NCI-H345 treated with DMSO at 0.1 percent for 48 hours (cell line): ENCODE measurements around the gene MOSMO.

Experiments
- DNase-seq: peaks from one replicate; lab custom pipeline; 2025; ENCODE audit not compliant: unreplicated experiment; lab: John Stamatoyannopoulos, UW

Gene MOSMO

GRCh38 chr16:22007509-22008214, at the start of gene MOSMO:
TSS of gene MOSMO (plus strand) at chr16:22008111. CDS start at chr16:22008302, 191 bp downstream.
- DNase-seq, result no peak

GRCh38 chr16:21959050-21959449, 48.9 kb upstream of the MOSMO start:
- no peak for DNase-seq

GRCh38 chr16:21962475-21962874, 45.4 kb upstream of the MOSMO start:
- no peak for DNase-seq

GRCh38 chr16:21963887-21964286, 44.0 kb upstream of the MOSMO start:
- DNase-seq, result no peak

- no peak for DNase-seq
Measured at GRCh38 chr16:21964353-21964752, 43.6 kb upstream of the MOSMO start.

- DNase-seq, result no peak
Measured at GRCh38 chr16:21971856-21972255, 36.1 kb upstream of the MOSMO start.

GRCh38 chr16:21973945-21974344, 34.0 kb upstream of the MOSMO start:
- no peak for DNase-seq

- no peak for DNase-seq
Measured at GRCh38 chr16:21980032-21980431, 27.9 kb upstream of the MOSMO start.

- DNase-seq, result no peak
Measured at GRCh38 chr16:21982108-21982507, 25.8 kb upstream of the MOSMO start.

GRCh38 chr16:21984062-21984461, 23.8 kb upstream of the MOSMO start:
- DNase-seq, result no peak

- DNase-seq, result no peak
Measured at GRCh38 chr16:21985524-21985923, 22.4 kb upstream of the MOSMO start.

- DNase-seq, result no peak
Measured at GRCh38 chr16:21986692-21987246, 21.1 kb upstream of the MOSMO start.

GRCh38 chr16:21987498-21987897, 20.4 kb upstream of the MOSMO start:
- DNase-seq, result no peak

GRCh38 chr16:21989133-21989532, 18.8 kb upstream of the MOSMO start:
- DNase-seq, result no peak

GRCh38 chr16:21989751-21990150, 18.2 kb upstream of the MOSMO start:
- DNase-seq, result no peak

GRCh38 chr16:21990381-21990944, 17.4 kb upstream of the MOSMO start:
- no peak for DNase-seq

- DNase-seq, result no peak
Measured at GRCh38 chr16:21991621-21992020, 16.3 kb upstream of the MOSMO start.

GRCh38 chr16:21994856-21995465, 12.9 kb upstream of the MOSMO start:
- DNase-seq, result no peak

- DNase-seq, result no peak
Measured at GRCh38 chr16:21996923-21997696, 10.8 kb upstream of the MOSMO start.

- DNase-seq, result no peak
Measured at GRCh38 chr16:21997697-21998480, 10.0 kb upstream of the MOSMO start.

GRCh38 chr16:22001591-22001990, 6.3 kb upstream of the MOSMO start:
- no peak for DNase-seq
